HG03469 (cell line): Measurements from ENCODE around the gene PFDN4.
"Not testable (repeated sequence)": the region's sequence is repeated elsewhere in the genome, so short reads cannot be mapped to it uniquely, and the experiment has no call there.

Experiments used
- ATAC-seq: cut with Tn5 transposase; IDR thresholded peaks from one replicate; pipeline ENCODE4 v1.9.1; 2021; ENCODE audit warnings: mild to moderate bottlenecking, moderate library complexity, moderate number of reproducible peaks; ENCODE audit not compliant: unreplicated experiment

Gene PFDN4

GRCh38 chr20:54223285-54223684 is 15.4 kb downstream of the PFDN4 start:
- no peak for ATAC-seq

GRCh38 chr20:54223751-54224150 is 15.9 kb downstream of the PFDN4 start:
- no peak for ATAC-seq

- ATAC-seq: not testable (repeated sequence)
Measured at GRCh38 chr20:54224642-54225041, 16.8 kb downstream of the PFDN4 start.

GRCh38 chr20:54227241-54227640 is 19.4 kb downstream of the PFDN4 start:
- ATAC-seq: peak; percentile 91

- ATAC-seq: no peak
Measured at GRCh38 chr20:54227751-54228150, 19.9 kb downstream of the PFDN4 start.

- no peak for ATAC-seq
Measured at GRCh38 chr20:54228841-54229240, 21.0 kb downstream of the PFDN4 start.

GRCh38 chr20:54229566-54230160 is 21.8 kb downstream of the PFDN4 start:
- no peak for ATAC-seq

GRCh38 chr20:54231036-54231435 is 23.1 kb downstream of the PFDN4 start:
- ATAC-seq: no peak

- ATAC-seq: no peak
Measured at GRCh38 chr20:54234991-54235390, 27.1 kb downstream of the PFDN4 start.

- no peak for ATAC-seq
Measured at GRCh38 chr20:54237116-54237943, 29.4 kb downstream of the PFDN4 start.

- ATAC-seq: no peak
Measured at GRCh38 chr20:54244113-54244512, 36.2 kb downstream of the PFDN4 start.

- ATAC-seq: not testable (repeated sequence)
Measured at GRCh38 chr20:54248705-54249104, 40.8 kb downstream of the PFDN4 start.

- ATAC-seq: no peak
Measured at GRCh38 chr20:54250691-54251090, 42.8 kb downstream of the PFDN4 start.

- ATAC-seq: no peak
Measured at GRCh38 chr20:54251096-54251495, 43.2 kb downstream of the PFDN4 start.

- ATAC-seq: no peak
Measured at GRCh38 chr20:54254596-54254995, 46.7 kb downstream of the PFDN4 start.

- no peak for ATAC-seq
Measured at GRCh38 chr20:54255157-54255556, 47.3 kb downstream of the PFDN4 start.

- no peak for ATAC-seq
Measured at GRCh38 chr20:54256202-54256601, 48.3 kb downstream of the PFDN4 start.

- no peak for ATAC-seq
Measured at GRCh38 chr20:54257071-54257816, 49.4 kb downstream of the PFDN4 start.

GRCh38 chr20:54260116-54260515 is 52.2 kb downstream of the PFDN4 start:
- no peak for ATAC-seq

GRCh38 chr20:54262671-54263070 is 54.8 kb downstream of the PFDN4 start:
- no peak for ATAC-seq

GRCh38 chr20:54263116-54263690 is 55.3 kb downstream of the PFDN4 start:
- ATAC-seq: no peak
